Ovary (tissue), 3 donors: Measurements from ENCODE around the gene BMP8B.

Experiments used
- POLR2A ChIP-seq: fragments of 450-650 bp; IDR thresholded peaks from one replicate; pipeline ENCODE4 v1.6.1; 2017; ENCODE audit warnings: antibody characterized with exemption, mild to moderate bottlenecking, moderate library complexity
- TF ChIP-seq, protein P1 (sequence below), 3 donors: fragments of 450-650 bp in 2 of 3; fragments of 200-600 bp in 1 of 3; IDR thresholded peaks; one replicate each; pipeline versions ENCODE4 v1.5.1 to v1.8.0; 2016 to 2022; ENCODE audit warnings: antibody characterized with exemption in 3 of 3, mild to moderate bottlenecking in 1 of 3
- donor health status: DM: no; HTN: no; CAD: no.

DNA sequence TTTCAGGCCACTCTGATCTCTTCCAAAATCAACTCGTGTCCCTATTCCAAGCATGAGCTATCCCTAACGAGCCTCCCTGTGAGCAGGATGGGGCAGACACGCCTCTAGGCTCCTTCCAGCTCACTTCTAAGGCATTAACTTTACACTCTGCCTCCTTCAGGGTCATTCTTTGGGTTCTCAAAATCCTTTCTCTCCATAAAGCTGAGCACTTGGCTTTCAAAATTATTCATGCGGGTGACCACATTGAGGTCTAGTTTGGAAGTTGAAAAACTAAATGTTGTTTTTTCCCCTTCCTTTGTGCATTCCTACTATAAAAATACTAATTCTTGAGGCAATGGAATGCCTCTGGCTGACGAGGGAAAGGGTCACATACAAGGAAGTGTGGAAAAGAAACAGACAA, 33.5 kb upstream of the BMP8B start:
- TF ChIP-seq POLR2A, result no peak
- TF ChIP-seq, protein P1, sequence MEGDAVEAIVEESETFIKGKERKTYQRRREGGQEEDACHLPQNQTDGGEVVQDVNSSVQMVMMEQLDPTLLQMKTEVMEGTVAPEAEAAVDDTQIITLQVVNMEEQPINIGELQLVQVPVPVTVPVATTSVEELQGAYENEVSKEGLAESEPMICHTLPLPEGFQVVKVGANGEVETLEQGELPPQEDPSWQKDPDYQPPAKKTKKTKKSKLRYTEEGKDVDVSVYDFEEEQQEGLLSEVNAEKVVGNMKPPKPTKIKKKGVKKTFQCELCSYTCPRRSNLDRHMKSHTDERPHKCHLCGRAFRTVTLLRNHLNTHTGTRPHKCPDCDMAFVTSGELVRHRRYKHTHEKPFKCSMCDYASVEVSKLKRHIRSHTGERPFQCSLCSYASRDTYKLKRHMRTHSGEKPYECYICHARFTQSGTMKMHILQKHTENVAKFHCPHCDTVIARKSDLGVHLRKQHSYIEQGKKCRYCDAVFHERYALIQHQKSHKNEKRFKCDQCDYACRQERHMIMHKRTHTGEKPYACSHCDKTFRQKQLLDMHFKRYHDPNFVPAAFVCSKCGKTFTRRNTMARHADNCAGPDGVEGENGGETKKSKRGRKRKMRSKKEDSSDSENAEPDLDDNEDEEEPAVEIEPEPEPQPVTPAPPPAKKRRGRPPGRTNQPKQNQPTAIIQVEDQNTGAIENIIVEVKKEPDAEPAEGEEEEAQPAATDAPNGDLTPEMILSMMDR (IDR thresholded peaks at IDR 0.05), result no peak
